A549 (cell line): ENCODE measurements around the gene CNTNAP5.

ENCODE experiments used
- CEBPB ChIP-seq, 2 experiments: fragments of >200 bp in 1 of 2; sonication (Bioruptor Twin) in 1 of 2; formaldehyde crosslinking in 1 of 2; IDR thresholded peaks; 2 replicates each; pipeline ENCODE4 v1.6.1; 2012 to 2016
- CTCF ChIP-seq: fragments of >200 bp; sonication (Bioruptor Twin); formaldehyde crosslinking; IDR thresholded peaks from 3 replicates; pipeline ENCODE4 v1.5.1; 2016
- ESRRA ChIP-seq: fragments of 150-350 bp; IDR thresholded peaks from 2 replicates; pipeline ENCODE4 v1.6.1; 2014; ENCODE audit warnings: mild to moderate bottlenecking, low read length, borderline replicate concordance
- HDAC2 ChIP-seq: fragments of 200-600 bp; sonication (generic); IDR thresholded peaks from 2 replicates; pipeline ENCODE4 v1.6.1; 2016
- HMGXB4 ChIP-seq: fragments of 250-450 bp; sonication (Bioruptor Pico); IDR thresholded peaks from 2 replicates; pipeline ENCODE4 v1.5.0; 2021; ENCODE audit warnings: mild to moderate bottlenecking, moderate library complexity, borderline replicate concordance
- MAFK ChIP-seq: fragments of 450-650 bp; IDR thresholded peaks from 2 replicates; pipeline ENCODE4 v1.6.1; 2014; ENCODE audit not compliant: partially characterized antibody
- MAZ ChIP-seq: fragments of 150-350 bp; IDR thresholded peaks from 2 replicates; pipeline ENCODE4 v1.6.1; 2014; ENCODE audit warnings: antibody characterized with exemption, low read depth, low read length, borderline replicate concordance
- POLR2A ChIP-seq: IDR thresholded peaks from 2 replicates; pipeline ENCODE4 v1.6.1; 2012; ENCODE audit warnings: mild to moderate bottlenecking, low read length
- RAD21 ChIP-seq, 2 experiments: fragments of >200 bp in 1 of 2; sonication (Bioruptor Twin) in 1 of 2; formaldehyde crosslinking in 1 of 2; IDR thresholded peaks in 1 of 2; conservative IDR thresholded peaks in 1 of 2; 2 replicates in 1 of 2; 3 replicates in 1 of 2; pipeline ENCODE4 v1.6.1; 2012 to 2018; ENCODE audit warnings: inconsistent platforms in 1 of 2
- RCOR1 ChIP-seq: fragments of 150-350 bp; IDR thresholded peaks from 2 replicates; pipeline ENCODE4 v1.6.1; 2014; ENCODE audit warnings: antibody characterized with exemption, low read length, low read depth
- REST ChIP-seq: fragments of 200-600 bp; sonication (generic); IDR thresholded peaks from 2 replicates; pipeline ENCODE4 v1.6.1; 2016; ENCODE audit warnings: antibody characterized with exemption, mild to moderate bottlenecking, moderate library complexity
- ZC3H11A ChIP-seq: fragments of 450-650 bp; IDR thresholded peaks from 2 replicates; pipeline ENCODE4 v1.6.1; 2014; ENCODE audit warnings: antibody characterized with exemption, mild to moderate bottlenecking
- ZFP36 ChIP-seq: fragments of 450-650 bp; IDR thresholded peaks from 2 replicates; pipeline ENCODE4 v1.6.1; 2014; ENCODE audit warnings: borderline replicate concordance; ENCODE audit not compliant: partially characterized antibody

GRCh38 chr2:124604940-124605339, 579.9 kb downstream of the CNTNAP5 start:
- no peak for TF ChIP-seq ESRRA
- TF ChIP-seq CTCF: no peak
- TF ChIP-seq POLR2A: no peak
- TF ChIP-seq RCOR1: no peak
- TF ChIP-seq HDAC2: no peak
- TF ChIP-seq HMGXB4 (CRISPR knock-in tag): no peak
- TF ChIP-seq MAFK: no peak
- TF ChIP-seq REST: no peak
- no peak for TF ChIP-seq RAD21 (conservative IDR thresholded peaks at IDR 0.05 in 1 of 2, IDR thresholded peaks at IDR 0.05 in 1 of 2)
- TF ChIP-seq ZFP36: no peak
- no peak for TF ChIP-seq ZC3H11A
- TF ChIP-seq MAZ: no peak
- TF ChIP-seq CEBPB (IDR thresholded peaks at IDR 0.05): no peak
